Esophagus squamous epithelium (tissue), 4 donors: Measurements from ENCODE around the gene BICRA.

Source experiments
- POLR2A ChIP-seq, 4 donors: fragments of 450-650 bp; IDR thresholded peaks; one replicate each; pipeline ENCODE4 v1.6.1; 2017; ENCODE audit warnings: antibody characterized with exemption in 4 of 4, mild to moderate bottlenecking in 4 of 4, moderate library complexity in 3 of 4
- TF ChIP-seq, protein P1 (sequence below), 6 experiments: fragments of 450-650 bp in 4 of 6; fragments of 200-600 bp in 2 of 6; sonication (generic) in 2 of 6; IDR thresholded peaks; one replicate each; pipeline ENCODE4 v1.5.1; 2016 to 2019; ENCODE audit warnings: antibody characterized with exemption in 6 of 6, mild to moderate bottlenecking in 4 of 6, moderate library complexity in 4 of 6

- TF ChIP-seq, protein P1, sequence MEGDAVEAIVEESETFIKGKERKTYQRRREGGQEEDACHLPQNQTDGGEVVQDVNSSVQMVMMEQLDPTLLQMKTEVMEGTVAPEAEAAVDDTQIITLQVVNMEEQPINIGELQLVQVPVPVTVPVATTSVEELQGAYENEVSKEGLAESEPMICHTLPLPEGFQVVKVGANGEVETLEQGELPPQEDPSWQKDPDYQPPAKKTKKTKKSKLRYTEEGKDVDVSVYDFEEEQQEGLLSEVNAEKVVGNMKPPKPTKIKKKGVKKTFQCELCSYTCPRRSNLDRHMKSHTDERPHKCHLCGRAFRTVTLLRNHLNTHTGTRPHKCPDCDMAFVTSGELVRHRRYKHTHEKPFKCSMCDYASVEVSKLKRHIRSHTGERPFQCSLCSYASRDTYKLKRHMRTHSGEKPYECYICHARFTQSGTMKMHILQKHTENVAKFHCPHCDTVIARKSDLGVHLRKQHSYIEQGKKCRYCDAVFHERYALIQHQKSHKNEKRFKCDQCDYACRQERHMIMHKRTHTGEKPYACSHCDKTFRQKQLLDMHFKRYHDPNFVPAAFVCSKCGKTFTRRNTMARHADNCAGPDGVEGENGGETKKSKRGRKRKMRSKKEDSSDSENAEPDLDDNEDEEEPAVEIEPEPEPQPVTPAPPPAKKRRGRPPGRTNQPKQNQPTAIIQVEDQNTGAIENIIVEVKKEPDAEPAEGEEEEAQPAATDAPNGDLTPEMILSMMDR (IDR thresholded peaks at IDR 0.05): no peak
- no peak for TF ChIP-seq POLR2A (IDR thresholded peaks at IDR 0.05)
Observed at GRCh38 chr19:47714339-47714738, 105.4 kb downstream of the BICRA start.
